Suprapubic skin (tissue), 4 donors: ENCODE measurements around the gene TBC1D22A.

Experiments used
- CTCF ChIP-seq, 2 donors: fragments of 200-600 bp in 1 of 2; fragments of 450-650 bp in 1 of 2; sonication (generic) in 1 of 2; IDR thresholded peaks; one replicate each; pipeline ENCODE4 v1.5.1; 2016 to 2019; ENCODE audit warnings: antibody characterized with exemption in 2 of 2, mild to moderate bottlenecking in 1 of 2, moderate library complexity in 1 of 2
- POLR2A ChIP-seq, 2 donors: fragments of 450-650 bp; IDR thresholded peaks; one replicate each; pipeline ENCODE4 v1.6.1; 2017; ENCODE audit warnings: antibody characterized with exemption in 2 of 2, mild to moderate bottlenecking in 2 of 2, moderate library complexity in 2 of 2
- POLR2AphosphoS5 ChIP-seq, 3 donors: sonication (generic); formaldehyde crosslinking; IDR thresholded peaks; one replicate each; pipeline ENCODE4 v1.6.1; 2017; ENCODE audit warnings: antibody characterized with exemption in 3 of 3

- TF ChIP-seq POLR2AphosphoS5 (IDR thresholded peaks at IDR 0.05) (no peak), CTCF (IDR thresholded peaks at IDR 0.05) (no peak), POLR2A (IDR thresholded peaks at IDR 0.05) (no peak)
Observed at GRCh38 chr22:46794067-46794466, 31.6 kb downstream of the TBC1D22A start.
